ENCODE results near the gene STAU1. TPM values are rescaled to one million over a fixed set of nuclear protein-coding genes. Genes with fewer than 3 reads are reported as not detected.
"Not testable (repeated sequence)": the region's sequence is repeated elsewhere in the genome, so short reads cannot be mapped to it uniquely, and the experiment has no call there.

The STAU1 gene
- total RNA-seq, 2 donors from 2014 or later, result 80.5 to 83.3 TPM

DNA sequence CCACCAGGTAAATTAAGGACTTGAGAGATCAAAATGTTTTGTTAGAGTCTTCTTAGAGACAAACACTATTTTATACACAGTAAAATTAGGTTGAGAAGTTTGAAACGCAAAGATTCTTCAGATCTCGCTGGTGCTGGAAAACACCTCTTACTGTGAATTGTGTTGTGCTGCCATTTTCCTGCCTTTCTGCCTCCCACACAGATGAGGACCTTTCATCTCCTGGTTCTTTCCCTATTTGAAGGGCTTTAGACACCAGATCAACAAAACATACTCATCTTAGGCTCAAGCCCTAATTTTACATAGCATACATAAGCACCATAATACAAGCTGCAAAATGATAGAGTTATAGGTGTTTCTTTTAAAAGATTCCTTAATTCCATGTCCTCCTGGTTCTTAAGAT, 18.6 kb downstream of the STAU1 start:
- H3K4me1 Mint-ChIP-seq (ENCODE audit: low read depth), result peaks cover 79% of the 10 kb centered on the region
- peak overlapping the region; percentile 24 for H3K27ac Mint-ChIP-seq
- DNase-seq (no peak), ATAC-seq (replicated peaks in 1 of 2) (no peak)
- H3K4me3 Mint-ChIP-seq, result peak overlapping the region in 1 of 2 donors; percentile 32
- no peaks in the 10 kb centered on the region for H3K27me3 Mint-ChIP-seq (ENCODE audit: low read depth)
- H3K9me3 Mint-ChIP-seq, result no peaks in the 10 kb centered on the region
- H3K36me3 Mint-ChIP-seq (ENCODE audit: insufficient read depth in 2 of 2), result peaks cover 3 to 9% of the 10 kb centered on the region in 2 donors

DNA sequence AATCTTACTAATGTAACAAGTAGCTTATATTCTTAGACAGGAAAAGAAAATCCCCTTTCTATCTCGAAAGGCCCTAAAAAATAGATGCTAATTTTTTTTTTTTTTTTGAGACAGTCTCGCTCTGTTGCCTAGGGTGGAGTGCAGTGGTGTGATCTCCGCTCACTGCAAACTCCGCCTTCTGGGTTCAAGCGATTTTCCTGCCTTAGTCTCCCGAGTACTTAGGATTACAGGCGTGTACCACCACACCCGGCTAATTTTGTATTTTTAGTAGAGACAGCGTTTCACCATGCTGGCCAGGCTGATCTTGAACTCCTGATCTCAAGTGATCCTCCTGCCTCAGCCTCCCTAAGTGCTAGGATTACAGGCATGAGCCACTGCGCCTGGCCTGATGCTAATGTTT, 19.3 kb downstream of the STAU1 start:
- H3K4me3 Mint-ChIP-seq; H3K27me3 Mint-ChIP-seq (ENCODE audit: low read depth); H3K9me3 Mint-ChIP-seq; H3K27ac Mint-ChIP-seq; ATAC-seq (replicated peaks in 1 of 2); DNase-seq; H3K36me3 Mint-ChIP-seq (ENCODE audit: insufficient read depth in 2 of 2): not testable (repeated sequence)
- peaks cover 79% of the 10 kb centered on the region for H3K4me1 Mint-ChIP-seq (ENCODE audit: low read depth)

DNA sequence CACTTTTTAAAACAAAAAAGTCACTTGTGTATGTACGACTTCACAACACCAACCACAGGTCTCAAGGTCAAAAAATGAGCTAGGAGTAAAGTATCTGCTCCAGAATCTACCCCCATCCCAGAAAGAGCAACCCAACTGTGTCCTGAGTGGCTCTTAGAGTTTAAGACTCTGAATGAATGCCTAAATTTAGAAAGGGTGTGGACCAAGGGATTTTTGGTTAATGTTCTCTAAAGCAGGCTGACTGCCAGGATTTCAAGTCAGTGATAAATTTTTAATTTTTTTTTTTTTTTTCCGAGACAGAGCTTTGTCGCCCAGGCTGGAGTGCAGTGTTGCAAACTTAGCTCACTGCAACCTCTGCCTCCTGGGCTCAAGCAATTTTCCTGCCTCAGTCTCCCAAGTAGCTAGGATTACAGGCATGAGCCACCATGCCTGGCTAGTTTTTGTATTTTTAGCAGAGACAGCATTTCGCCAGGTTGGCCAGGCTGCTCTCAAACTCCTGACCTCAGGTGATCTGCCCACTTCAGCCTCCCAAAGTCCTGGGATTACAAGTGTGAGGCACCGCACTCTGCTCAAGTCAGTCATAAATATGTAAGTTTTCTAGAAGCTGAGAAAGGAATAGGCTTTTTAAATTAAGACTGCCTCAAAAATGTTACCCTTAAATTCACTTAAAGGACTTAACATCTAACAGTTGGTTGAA, 20.2 kb downstream of the STAU1 start:
- no peak for DNase-seq
- H3K36me3 Mint-ChIP-seq (ENCODE audit: insufficient read depth in 2 of 2), result peaks cover 0 to 7% of the 10 kb centered on the region in 2 donors
- no peaks in the 10 kb centered on the region for H3K27me3 Mint-ChIP-seq (ENCODE audit: low read depth)
- peaks cover 74% of the 10 kb centered on the region for H3K4me1 Mint-ChIP-seq (ENCODE audit: low read depth)
- peak overlapping the region; percentile 88 for H3K27ac Mint-ChIP-seq
- ATAC-seq (replicated peaks in 1 of 2), result no peak
- H3K4me3 Mint-ChIP-seq, result peak overlapping the region; percentile 30 to 78
- H3K9me3 Mint-ChIP-seq, result no peaks in the 10 kb centered on the region

DNA sequence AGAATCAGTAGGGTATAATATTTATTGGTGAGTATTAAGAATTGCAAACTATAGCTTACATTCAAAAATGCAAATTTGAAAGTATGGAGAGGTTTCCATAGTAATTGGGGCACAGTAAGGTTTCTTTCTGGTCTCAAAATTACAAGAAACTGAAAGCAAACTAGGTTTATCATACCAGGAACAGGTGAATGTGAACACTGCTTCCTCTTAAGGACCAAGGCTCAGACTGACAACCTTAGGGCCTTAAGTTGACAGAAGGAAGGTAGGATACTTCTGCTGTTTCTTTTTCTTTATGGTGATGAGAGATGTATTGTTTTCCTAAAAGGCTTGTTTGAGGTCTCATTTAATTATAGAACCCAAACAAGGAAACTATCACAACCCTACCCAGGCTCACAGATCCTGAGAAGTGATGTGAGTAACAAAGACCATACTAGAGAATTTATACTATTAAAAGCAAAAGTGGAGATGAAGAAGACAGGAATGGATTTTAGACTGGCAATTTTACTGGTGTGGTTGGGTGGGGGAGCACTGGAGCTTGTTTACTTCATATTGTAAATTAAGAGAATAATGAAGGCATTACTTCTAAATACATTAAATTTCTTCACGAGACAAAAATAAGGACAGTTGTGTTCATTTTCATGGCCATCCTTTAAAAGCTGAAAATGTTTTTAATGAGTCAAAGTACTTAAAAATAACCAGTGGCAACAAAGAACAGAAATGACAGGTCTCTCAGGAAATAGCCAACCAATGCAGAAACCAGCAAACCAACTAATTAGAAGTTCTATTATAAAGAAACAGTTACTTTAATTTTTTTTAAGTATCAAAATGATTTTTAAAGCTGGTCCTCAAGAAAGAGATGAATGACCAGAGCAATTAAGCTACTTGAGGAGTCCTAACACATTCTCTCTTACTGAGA, 21.3 kb downstream of the STAU1 start:
- peaks cover 0 to 7% of the 10 kb centered on the region in 2 donors for H3K36me3 Mint-ChIP-seq (ENCODE audit: insufficient read depth in 2 of 2)
- DNase-seq (no peak), ATAC-seq (replicated peaks in 1 of 2) (peak; percentile 83 to 90)
- H3K27me3 Mint-ChIP-seq (ENCODE audit: low read depth), result no peaks in the 10 kb centered on the region
- H3K27ac Mint-ChIP-seq, result peak overlapping the region; percentile 88
- H3K4me3 Mint-ChIP-seq, result peak overlapping the region; percentile 77 to 82
- peaks cover 78% of the 10 kb centered on the region for H3K4me1 Mint-ChIP-seq (ENCODE audit: low read depth)
- no peaks in the 10 kb centered on the region for H3K9me3 Mint-ChIP-seq

DNA sequence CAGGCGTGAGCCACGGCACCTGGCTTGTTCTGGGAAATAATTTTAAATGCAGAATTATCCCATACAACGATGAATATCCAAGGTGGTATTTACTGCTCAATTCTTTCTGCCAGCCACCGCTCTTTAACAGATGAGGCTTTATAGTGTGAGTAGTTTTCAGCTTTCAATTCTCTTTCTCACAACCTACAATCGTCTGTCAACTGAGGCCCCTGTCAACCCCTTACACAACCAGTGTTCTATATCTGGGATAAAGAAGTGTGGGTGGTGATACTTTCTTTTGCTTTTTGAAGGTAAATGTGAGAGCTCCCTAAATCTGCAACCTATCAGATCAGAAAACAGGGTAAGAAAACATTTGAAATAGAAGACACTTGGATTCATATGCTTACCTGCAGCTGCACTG, 22.5 kb downstream of the STAU1 start:
- DNase-seq (no peak), ATAC-seq (replicated peaks in 1 of 2) (peak; percentile 67 to 69)
- Mint-ChIP-seq H3K9me3 (no peaks in the 10 kb centered on the region), H3K27me3 (ENCODE audit: low read depth) (no peaks in the 10 kb centered on the region), H3K27ac (peak overlapping the region; percentile 88), H3K4me3 (peak overlapping the region; percentile 63 to 82), H3K4me1 (ENCODE audit: low read depth) (peaks cover 80% of the 10 kb centered on the region), H3K36me3 (ENCODE audit: insufficient read depth in 2 of 2) (peaks cover 0 to 7% of the 10 kb centered on the region in 2 donors)

DNA sequence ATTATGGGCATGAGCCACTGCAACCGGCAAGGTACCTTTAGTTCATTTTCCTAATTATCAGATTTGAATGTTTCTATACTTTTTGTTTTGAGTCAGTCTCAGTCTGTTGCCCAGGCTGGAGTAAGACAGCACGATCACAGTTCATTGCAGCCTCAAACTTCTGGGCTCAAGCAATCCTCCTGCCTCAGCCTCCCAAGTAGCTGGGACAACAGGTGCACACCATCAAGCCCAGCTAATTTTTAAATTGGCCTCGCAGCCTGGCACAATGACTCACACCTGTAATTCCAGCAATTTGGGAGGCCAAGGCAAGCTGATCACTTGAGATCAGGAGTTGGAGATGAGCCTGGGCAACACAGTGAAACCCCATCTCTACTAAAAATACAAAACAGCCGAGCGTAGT, 24.4 kb downstream of the STAU1 start:
- Mint-ChIP-seq H3K36me3 (ENCODE audit: insufficient read depth in 2 of 2) (peaks cover 2 to 11% of the 10 kb centered on the region in 2 donors), H3K27me3 (ENCODE audit: low read depth) (no peaks in the 10 kb centered on the region), H3K9me3 (no peaks in the 10 kb centered on the region), H3K27ac (no peak overlapping the region), H3K4me3 (no peak overlapping the region), H3K4me1 (ENCODE audit: low read depth) (peaks cover 76% of the 10 kb centered on the region)
- no peak for ATAC-seq (replicated peaks in 1 of 2)
- no peak for DNase-seq

DNA sequence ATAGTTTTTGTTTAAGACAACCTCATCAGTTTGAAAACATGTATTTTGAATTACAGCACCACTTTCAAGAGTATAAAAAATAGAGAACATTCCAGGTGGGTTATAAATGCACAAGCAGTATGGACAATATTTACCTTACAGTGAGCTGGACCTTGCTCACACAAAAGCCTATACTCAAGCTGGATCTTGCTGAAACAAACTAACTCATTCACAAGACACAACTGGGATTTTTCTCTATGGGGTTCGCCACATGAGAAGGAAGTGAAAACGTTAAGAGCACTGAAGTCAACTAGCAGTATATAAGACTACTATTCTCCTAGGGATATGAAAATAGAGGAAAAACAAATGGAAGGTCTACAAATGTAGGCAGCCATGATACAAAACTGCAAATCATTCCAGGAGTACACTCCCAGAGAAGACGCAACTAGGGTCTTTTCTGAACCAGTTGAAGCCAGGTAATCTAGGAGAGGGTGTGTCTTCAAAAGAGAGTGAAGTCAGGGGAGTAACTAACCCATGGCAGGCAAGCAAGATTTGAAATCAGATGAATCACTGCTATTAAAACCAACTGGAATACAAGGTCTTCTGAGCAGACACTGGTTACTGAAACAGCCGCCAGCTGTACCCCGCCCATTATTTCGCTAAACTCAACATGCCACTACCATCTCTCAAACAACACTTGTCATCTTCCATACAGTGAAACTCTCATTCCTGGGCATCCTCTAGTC, 26.5 kb downstream of the STAU1 start:
- H3K4me1 Mint-ChIP-seq (ENCODE audit: low read depth), result peaks cover 65% of the 10 kb centered on the region
- peak overlapping the region; percentile 11 to 14 for H3K4me3 Mint-ChIP-seq
- DNase-seq, result no peak
- peaks cover 2 to 15% of the 10 kb centered on the region in 2 donors for H3K36me3 Mint-ChIP-seq (ENCODE audit: insufficient read depth in 2 of 2)
- H3K27me3 Mint-ChIP-seq (ENCODE audit: low read depth), result no peaks in the 10 kb centered on the region
- H3K9me3 Mint-ChIP-seq, result no peaks in the 10 kb centered on the region
- peak overlapping the region; percentile 63 for H3K27ac Mint-ChIP-seq
- ATAC-seq (replicated peaks in 1 of 2), result no peak

DNA sequence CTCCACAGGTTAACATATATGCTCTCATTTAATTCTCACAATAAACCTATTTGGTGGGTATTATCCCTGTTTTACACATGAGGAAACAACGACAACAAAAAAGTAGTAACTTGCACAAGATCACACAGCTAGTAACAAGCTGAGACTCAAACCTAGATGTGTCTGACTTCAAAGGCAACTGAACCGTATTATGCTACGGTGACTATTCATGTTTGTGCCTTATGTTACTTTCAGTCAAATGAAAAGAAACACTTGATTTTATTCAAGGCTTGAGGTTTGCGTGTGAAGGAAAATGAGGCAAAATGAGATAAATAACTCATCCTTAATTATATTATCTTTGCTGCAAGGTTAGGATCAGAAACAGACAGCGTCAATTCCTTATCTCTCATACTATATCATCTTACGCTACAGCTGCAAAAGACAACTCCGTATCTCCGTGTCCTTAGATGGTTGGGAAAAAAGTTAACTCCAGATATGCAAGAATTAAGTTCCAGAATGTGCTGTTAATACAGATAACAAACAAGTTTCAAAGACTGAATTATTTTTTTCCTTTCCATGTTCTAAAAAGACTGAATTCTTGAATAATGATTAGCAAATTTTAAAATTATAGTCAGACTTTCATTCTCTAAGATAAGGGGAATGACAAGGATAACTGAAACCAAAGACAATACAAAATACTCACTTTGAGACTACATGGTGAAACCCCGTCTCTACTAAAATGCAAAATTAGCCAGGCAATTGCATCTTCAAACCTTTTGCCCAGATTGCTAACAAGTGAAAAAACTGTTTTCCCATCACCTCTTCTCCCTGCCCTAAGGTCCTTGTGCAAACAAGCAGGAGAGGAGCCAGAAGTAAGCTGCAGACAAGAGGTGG, 27.8 kb downstream of the STAU1 start:
- Mint-ChIP-seq H3K36me3 (ENCODE audit: insufficient read depth in 2 of 2) (peaks cover 2 to 15% of the 10 kb centered on the region in 2 donors), H3K4me3 (peak overlapping the region; percentile 14 to 56), H3K4me1 (ENCODE audit: low read depth) (peaks cover 65% of the 10 kb centered on the region), H3K9me3 (no peaks in the 10 kb centered on the region), H3K27me3 (ENCODE audit: low read depth) (no peaks in the 10 kb centered on the region), H3K27ac (peak overlapping the region; percentile 43)
- peak; percentile 80 to 91 for ATAC-seq (replicated peaks in 1 of 2)
- DNase-seq, result no peak

DNA sequence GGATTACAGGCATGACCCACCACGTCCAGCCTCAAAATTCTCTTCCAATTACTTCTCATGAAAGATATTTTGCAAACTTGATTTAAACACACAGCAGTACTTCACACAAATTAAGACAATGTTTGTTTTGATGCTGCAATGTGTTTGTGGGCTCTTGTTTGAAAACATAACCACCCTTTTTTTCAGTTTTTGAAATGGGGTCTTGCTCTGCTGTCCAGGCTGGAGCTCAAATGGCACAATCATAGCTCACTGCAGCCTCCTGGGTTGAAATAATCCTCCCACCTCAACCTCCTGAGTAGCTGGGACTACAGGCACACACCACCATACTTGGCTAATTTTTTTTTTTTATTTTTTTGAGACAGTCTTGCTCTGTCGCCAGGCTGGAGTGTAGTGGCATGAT, 31.0 kb downstream of the STAU1 start:
- ATAC-seq (replicated peaks in 1 of 2), result no peak
- H3K27ac Mint-ChIP-seq, result peak overlapping the region; percentile 38

DNA sequence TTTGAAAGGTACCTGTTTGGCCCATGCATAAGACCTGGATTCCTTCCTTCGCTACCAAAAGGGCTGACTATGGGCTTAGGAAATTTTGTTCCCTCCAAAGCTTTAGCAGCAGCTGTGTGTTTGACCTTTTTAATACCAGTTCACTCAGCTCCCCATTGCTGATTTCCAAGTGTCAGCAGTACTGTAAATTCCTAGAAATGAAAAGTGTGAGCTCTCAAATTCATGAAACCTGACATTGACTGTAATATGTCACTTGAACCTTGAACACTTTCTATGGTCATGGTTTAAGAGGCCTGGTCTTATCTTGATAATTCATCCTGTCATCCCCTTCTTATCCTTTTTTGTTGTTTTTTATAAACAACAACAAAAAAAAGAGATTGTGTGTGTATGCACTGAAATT, 31.7 kb downstream of the STAU1 start:
- no peak for ATAC-seq (replicated peaks in 1 of 2)
- Mint-ChIP-seq H3K4me1 (ENCODE audit: low read depth) (peaks cover 56% of the 10 kb centered on the region), H3K4me3 (no peak overlapping the region), H3K9me3 (no peaks in the 10 kb centered on the region), H3K27ac (no peak overlapping the region), H3K36me3 (ENCODE audit: insufficient read depth in 2 of 2) (peaks cover 2 to 24% of the 10 kb centered on the region in 2 donors), H3K27me3 (ENCODE audit: low read depth) (no peaks in the 10 kb centered on the region)
- no peak for DNase-seq

More for the DNA sequence above, 31.0 kb downstream of the STAU1 start:
- Mint-ChIP-seq H3K27me3 (ENCODE audit: low read depth) (no peaks in the 10 kb centered on the region), H3K4me1 (ENCODE audit: low read depth) (peaks cover 63% of the 10 kb centered on the region), H3K36me3 (ENCODE audit: insufficient read depth in 2 of 2) (peaks cover 2 to 17% of the 10 kb centered on the region in 2 donors), H3K4me3 (no peak overlapping the region), H3K9me3 (no peaks in the 10 kb centered on the region)
- no peak for DNase-seq

DNA sequence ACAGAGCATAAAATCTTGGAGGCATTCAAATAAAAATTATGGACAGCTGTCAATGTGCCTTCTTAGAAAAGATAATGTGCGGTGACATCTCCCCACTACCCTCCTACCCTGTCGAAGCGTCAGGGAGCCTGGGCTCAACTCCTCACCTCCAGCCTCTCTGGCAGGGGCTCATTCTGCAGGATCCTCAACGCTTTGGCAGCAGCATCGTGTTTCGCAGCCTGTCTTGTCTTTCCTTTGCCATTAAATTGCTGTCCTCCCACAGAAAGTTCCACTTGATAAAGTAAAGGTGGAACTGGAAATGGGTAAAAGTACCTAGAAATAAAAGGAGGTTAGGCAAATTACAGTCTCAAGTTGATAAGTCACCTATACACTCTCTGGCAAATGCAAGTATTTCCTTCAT, 36.7 kb downstream of the STAU1 start:
- DNase-seq (no peak), ATAC-seq (replicated peaks in 1 of 2) (no peak)
- no peaks in the 10 kb centered on the region for H3K27me3 Mint-ChIP-seq (ENCODE audit: low read depth)
- H3K36me3 Mint-ChIP-seq (ENCODE audit: insufficient read depth in 2 of 2), result peaks cover 0 to 21% of the 10 kb centered on the region in 2 donors
- H3K9me3 Mint-ChIP-seq, result no peaks in the 10 kb centered on the region
- no peak overlapping the region for H3K4me3 Mint-ChIP-seq
- H3K4me1 Mint-ChIP-seq (ENCODE audit: low read depth), result peaks cover 27% of the 10 kb centered on the region
- no peak overlapping the region for H3K27ac Mint-ChIP-seq
